ENCODE measurements around the gene KCNAB3.

Gene KCNAB3

DNA sequence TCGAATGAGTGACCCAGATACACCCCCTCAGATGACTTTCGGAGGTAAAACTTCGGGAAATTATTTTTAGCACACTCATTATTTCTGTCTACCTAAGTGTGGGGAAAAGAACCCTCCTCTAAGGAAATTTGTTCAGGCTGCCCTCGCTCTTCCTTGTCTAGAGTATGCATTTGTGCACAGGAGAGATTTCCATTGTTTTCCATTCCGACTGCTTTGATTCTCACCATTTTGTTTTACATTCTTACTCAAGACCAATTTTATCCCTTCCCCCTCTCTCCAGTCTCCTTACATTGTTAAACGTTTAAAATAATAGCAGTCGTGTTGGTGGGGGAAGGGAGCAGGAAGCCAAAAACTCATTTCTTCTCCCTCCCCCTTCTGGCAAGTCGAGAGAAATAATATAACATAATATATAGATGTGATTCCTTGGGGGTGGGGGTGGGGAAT lies 42.6 kb downstream of the KCNAB3 start:
- TF ChIP-seq, protein P1, sequence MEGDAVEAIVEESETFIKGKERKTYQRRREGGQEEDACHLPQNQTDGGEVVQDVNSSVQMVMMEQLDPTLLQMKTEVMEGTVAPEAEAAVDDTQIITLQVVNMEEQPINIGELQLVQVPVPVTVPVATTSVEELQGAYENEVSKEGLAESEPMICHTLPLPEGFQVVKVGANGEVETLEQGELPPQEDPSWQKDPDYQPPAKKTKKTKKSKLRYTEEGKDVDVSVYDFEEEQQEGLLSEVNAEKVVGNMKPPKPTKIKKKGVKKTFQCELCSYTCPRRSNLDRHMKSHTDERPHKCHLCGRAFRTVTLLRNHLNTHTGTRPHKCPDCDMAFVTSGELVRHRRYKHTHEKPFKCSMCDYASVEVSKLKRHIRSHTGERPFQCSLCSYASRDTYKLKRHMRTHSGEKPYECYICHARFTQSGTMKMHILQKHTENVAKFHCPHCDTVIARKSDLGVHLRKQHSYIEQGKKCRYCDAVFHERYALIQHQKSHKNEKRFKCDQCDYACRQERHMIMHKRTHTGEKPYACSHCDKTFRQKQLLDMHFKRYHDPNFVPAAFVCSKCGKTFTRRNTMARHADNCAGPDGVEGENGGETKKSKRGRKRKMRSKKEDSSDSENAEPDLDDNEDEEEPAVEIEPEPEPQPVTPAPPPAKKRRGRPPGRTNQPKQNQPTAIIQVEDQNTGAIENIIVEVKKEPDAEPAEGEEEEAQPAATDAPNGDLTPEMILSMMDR (IDR thresholded peaks at IDR 0.05; ENCODE audit: borderline replicate concordance, control extremely low read depth, extremely low read depth, insufficient read depth, missing control alignments): no peak
- in situ Hi-C loops (cut with MboI; ENCODE audit: low sequenced_read_pairs, unreplicated experiment): no loop called here
- DNase-seq (ENCODE audit: low spot score): no peak

DNA sequence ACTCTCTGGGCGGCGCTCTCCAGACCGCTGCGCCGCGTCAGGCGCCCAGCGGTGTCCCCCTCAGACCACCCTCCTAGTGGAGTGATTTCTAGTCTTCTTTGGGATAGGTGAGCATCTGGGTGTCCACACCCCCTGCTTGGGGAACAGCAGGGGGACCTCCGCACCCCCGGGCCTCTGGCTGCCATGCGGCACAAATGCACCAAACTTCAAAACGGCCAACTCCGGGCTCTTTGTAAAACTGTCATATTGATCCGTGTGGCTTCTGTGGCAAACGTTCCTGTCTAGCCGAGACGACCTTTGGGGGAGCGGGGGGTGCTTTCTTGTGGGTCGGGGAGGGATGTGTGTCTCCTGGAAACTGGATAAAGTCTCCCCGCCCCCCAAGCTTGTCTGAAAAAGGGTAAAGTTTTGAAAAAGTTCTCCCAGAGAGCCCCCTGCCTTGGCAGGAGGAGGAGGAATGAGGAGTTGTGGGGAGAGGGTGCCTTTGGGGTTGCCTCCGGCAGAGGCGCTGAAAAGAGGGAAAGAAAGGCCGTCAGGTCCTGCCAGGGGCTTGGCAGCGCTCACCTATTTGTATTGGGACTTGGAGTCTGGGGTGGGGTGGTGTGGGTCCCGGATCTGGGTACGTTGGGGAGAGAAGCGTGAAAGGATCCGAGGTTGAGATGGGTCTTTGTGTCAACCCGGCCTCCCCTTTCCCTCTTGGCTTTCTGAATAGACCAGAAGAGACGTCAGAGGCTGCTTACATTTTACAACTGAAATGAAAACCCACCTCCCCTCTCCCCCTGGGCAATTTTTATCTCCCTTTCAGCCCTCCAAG lies 43.2 kb downstream of the KCNAB3 start:
- peak; percentile 54 for DNase-seq (ENCODE audit: low spot score)
- in situ Hi-C loops (cut with MboI; ENCODE audit: low sequenced_read_pairs, unreplicated experiment): no loop called here
- TF ChIP-seq, protein P1 (IDR thresholded peaks at IDR 0.05; ENCODE audit: borderline replicate concordance, control extremely low read depth, extremely low read depth, insufficient read depth, missing control alignments): no peak

DNA sequence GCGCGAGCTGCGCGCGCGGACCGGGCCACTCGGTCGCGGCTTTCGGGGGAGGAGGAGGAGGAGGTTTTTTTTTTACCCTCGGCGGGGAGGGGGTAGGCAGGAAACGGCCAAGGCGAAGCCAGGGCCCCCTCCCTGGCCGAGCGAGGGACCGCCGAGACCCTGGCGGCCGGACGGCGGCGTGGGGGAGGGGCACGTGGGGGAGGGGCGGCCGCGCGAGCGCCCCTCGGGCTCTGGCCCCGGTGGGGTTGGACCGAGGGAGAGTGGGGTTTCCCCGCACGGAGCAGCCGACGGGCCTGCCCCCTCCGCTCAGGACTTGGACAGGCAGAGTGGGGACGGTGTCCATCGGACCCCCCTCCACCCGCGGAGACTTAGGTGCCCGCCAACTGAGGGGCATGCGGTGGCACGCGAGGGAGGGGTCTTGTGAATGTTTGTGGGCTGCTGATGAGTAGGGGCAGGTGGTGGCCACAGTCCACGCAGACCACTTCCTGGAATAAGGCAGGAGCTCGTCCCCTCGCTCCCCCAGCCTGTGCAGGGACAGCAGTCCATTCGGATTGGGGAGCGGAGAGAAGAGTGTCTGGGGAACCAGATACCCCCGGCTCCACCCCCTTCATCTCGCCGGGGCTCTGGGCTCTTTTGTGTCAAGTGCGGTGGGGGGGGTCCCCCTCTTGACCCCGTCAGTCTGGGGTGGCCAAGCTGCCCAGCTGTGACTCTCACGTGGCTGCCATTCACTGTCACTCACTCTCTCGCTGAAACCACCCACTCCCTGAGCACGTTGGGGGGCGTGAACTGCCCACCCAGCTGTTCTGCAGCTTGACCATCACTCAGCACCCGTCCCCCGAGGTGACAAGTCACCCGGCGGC lies 44.1 kb downstream of the KCNAB3 start:
- TF ChIP-seq, protein P1 (IDR thresholded peaks at IDR 0.05; ENCODE audit: borderline replicate concordance, control extremely low read depth, extremely low read depth, insufficient read depth, missing control alignments): peak; percentile 11
- in situ Hi-C loops (cut with MboI; ENCODE audit: low sequenced_read_pairs, unreplicated experiment): no loop called here

DNA sequence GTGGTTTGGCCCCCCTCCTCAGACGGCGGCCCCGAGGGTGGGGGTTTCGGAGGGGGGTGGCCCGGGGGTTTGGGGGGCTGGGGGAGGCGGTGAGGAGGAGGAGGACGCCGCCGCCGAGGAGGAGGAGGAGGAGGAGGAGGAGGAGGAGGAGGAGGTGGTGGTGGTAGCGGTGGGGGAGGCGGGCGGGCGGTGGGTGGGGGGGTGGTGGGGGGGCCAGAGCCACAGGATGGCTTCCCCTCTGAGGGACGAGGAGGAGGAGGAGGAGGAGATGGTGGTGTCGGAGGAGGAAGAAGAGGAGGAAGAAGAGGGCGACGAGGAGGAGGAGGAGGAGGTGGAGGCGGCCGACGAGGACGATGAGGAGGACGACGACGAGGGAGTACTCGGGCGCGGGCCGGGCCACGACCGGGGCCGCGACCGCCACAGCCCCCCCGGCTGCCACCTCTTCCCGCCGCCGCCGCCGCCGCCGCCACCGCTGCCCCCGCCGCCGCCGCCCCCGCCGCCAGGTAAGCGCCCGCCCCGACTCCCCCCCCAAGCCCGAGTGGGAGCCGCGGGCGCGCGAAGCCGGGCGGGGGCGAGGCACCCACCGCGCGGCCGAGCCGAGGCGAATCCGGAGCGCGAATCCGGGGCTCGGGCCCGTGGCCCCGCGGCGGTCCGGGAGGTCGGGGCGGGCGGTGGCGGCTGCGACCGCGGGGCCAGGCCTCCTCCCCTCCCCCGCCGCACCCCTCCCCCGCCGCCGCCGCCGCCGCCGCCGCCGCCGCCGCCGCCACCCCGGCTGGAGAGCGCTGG lies 44.9 kb downstream of the KCNAB3 start:
- TF ChIP-seq, protein P1 (IDR thresholded peaks at IDR 0.05; ENCODE audit: borderline replicate concordance, control extremely low read depth, extremely low read depth, insufficient read depth, missing control alignments): no peak
- in situ Hi-C loops (cut with MboI; ENCODE audit: low sequenced_read_pairs, unreplicated experiment): no loop called here
- peak; percentile 44 for DNase-seq (ENCODE audit: low spot score)

More for the DNA sequence above, 44.1 kb downstream of the KCNAB3 start:
- DNase-seq (ENCODE audit: low spot score): peak; percentile 79

DNA sequence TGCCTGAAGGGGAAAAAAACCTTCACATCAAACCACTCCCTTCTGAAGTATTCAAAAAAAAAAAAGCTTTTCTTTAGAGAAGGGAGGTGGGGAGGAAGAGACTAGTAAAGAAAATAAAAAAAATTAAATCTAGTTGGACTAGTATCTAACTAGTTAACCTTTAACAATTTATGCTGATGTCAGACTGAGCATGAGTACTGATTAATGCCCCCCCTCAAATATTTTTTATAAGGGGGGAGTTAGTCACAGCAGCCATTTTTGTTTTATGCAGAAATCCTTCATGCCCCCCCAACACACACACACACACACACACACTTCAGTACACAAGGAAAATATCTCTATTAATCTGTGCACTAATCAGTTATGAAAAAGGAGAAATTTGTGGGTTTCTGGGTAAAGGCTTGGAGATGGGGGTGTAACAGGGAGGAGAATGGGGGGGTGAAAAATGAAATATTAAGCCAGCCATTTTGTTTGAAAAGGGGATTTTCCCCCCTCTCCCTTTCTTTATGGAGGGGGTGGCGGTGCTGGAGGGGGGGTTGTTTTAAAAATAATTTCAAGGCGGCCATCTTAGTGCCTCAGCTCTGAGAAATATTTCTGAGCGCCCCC lies 45.8 kb downstream of the KCNAB3 start:
- peak; percentile 63 for DNase-seq (ENCODE audit: low spot score)
- TF ChIP-seq, protein P1 (IDR thresholded peaks at IDR 0.05; ENCODE audit: borderline replicate concordance, control extremely low read depth, extremely low read depth, insufficient read depth, missing control alignments): no peak
- in situ Hi-C loops (cut with MboI; ENCODE audit: low sequenced_read_pairs, unreplicated experiment): no loop called here

All from GM13976 (cell line).